ENCODE data around the gene ASTL.

ASTL gene

GRCh38 chr2:96083064-96083939, 55.0 kb downstream of the ASTL start:
- DNase-seq (ENCODE audit: low read depth) = no peak
- H3K4me3 ChIP-seq (ENCODE audit: low read depth, low read length) = no peak overlapping the region
- TF ChIP-seq CTCF (IDR thresholded peaks at IDR 0.05; ENCODE audit: low read depth, low read length) = no peak
- TF ChIP-seq POLR2A (IDR thresholded peaks at IDR 0.05; ENCODE audit: extremely low read depth, insufficient read length) = no peak
- no peak for TF ChIP-seq MYC (IDR thresholded peaks at IDR 0.05; ENCODE audit: low read depth, low read length)
- no peak for TF ChIP-seq MAX (IDR thresholded peaks at IDR 0.05; ENCODE audit: low read depth, low read length)

DNA sequence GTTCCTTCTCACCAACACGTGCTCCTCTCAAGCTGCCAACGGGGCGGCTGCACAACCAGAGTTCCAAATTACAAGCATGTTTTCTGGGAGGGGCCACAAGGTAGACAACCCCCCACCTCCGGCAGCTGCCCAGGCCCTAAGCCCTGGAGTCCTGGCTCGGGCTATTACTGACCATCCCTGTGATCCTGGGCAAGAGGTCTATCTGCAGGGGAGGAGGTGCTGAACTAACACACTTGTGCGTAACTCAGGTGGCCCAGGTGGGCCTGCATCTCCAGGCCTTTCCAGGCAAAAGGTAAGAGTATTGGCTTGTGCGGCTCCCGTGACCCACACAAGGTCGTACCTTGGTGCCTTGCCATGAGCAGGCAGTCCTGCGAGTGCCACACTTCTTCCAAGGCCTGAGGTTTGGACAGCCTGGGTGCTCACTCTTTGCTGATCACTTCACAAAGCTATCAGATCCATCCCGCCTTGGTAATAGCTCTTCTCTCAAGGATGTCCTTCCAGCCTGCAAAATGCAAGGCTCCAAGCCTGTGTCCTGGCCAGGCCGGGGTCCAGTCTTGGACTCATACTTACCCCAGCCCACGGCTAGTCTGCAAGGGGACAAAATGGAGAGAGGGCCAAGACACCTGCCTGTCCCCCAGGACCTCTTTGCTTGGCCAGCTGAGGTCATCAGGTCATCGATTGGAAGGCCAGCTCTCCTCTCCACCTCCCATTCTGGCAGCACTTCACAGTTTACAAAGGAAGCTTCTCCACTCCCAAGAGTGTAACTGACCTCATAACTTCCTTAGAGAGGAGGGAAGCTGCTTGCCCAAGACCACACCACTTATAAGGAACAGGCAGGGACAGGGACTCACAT, 55.9 kb downstream of the ASTL start:
- no peak for DNase-seq (ENCODE audit: low read depth)
- H3K4me3 ChIP-seq (ENCODE audit: low read depth, low read length) = no peak overlapping the region
- TF ChIP-seq CTCF (IDR thresholded peaks at IDR 0.05; ENCODE audit: low read depth, low read length) (no peak), MYC (IDR thresholded peaks at IDR 0.05; ENCODE audit: low read depth, low read length) (no peak), POLR2A (IDR thresholded peaks at IDR 0.05; ENCODE audit: extremely low read depth, insufficient read length) (no peak), MAX (IDR thresholded peaks at IDR 0.05; ENCODE audit: low read depth, low read length) (no peak)

DNA sequence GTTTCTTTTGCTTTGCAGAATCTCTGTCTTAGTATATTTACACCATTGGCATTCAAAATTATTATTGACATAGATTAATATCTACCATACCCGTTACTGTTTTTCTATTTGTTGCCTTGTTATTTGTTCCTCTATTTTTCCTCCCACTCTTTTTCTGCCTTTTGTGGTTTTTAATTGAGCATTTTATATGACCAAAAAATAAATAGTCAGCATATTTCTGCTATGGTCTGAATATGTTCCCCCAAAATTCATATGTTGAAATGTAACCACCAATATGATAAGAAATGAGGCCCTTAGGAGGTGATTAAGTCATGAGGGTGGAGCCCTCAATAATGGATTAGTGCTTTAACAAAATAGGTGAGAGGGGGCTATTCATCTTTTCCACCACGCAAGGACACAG, 57.3 kb downstream of the ASTL start:
- no peak overlapping the region for H3K4me3 ChIP-seq (ENCODE audit: low read depth, low read length)
- no peak for TF ChIP-seq POLR2A (IDR thresholded peaks at IDR 0.05; ENCODE audit: extremely low read depth, insufficient read length)
- no peak for TF ChIP-seq MAX (IDR thresholded peaks at IDR 0.05; ENCODE audit: low read depth, low read length)
- TF ChIP-seq MYC (IDR thresholded peaks at IDR 0.05; ENCODE audit: low read depth, low read length) = no peak
- TF ChIP-seq CTCF (IDR thresholded peaks at IDR 0.05; ENCODE audit: low read depth, low read length) = no peak
- DNase-seq (ENCODE audit: low read depth) = no peak

DNA sequence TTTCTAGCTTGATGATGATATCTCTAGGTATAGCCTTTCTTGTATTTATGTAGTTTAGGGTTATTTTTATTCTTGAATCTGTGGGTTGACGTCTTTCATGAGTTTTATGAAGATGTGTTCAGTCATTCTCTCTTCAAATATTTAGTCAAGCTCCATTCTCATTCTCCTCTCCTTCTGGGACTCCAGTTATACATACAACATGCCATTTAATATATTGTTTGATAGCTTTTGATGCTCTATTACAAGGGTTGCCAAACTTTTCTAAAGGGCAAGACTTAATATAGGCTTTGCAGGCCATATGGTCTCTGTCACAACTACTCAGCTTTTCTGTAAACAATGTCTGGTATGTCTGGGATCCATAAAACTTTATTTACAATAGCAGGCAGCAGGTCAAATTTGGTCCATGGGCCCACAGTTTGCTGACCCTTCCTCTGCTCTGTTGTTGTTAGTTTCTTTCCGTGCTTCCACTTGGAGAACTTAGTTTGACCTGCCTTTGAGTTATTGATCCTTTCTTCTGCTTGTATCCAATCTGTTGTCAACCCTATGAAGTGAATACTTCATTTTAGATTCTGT, 63.0 kb downstream of the ASTL start:
- TF ChIP-seq MYC (IDR thresholded peaks at IDR 0.05; ENCODE audit: low read depth, low read length) (no peak), POLR2A (IDR thresholded peaks at IDR 0.05; ENCODE audit: extremely low read depth, insufficient read length) (no peak), MAX (IDR thresholded peaks at IDR 0.05; ENCODE audit: low read depth, low read length) (no peak), CTCF (IDR thresholded peaks at IDR 0.05; ENCODE audit: low read depth, low read length) (no peak)
- DNase-seq (ENCODE audit: low read depth) = no peak
- no peak overlapping the region for H3K4me3 ChIP-seq (ENCODE audit: low read depth, low read length)

DNA sequence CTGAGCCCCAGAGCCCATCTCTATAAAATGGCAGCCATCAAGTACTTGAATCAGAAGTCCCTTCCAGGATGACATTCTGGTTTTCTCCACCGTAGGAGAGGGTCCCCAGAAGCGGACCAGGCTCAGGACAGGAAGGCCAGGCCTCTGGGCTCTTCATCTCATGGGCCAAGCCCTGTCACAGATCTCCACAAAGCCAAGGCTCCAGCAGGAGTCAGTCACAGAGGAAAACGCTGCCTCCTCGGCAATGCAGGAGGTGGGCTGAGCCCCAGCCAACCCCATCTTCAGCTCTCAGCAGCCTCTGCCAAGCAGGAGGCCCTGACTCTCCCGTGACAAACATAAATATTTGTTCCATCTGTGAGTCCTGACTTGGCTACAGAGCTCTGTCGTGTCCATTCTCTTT, 64.1 kb downstream of the ASTL start:
- DNase-seq (ENCODE audit: low read depth) = no peak
- H3K4me3 ChIP-seq (ENCODE audit: low read depth, low read length) = no peak overlapping the region

More for the DNA sequence above, 64.1 kb downstream of the ASTL start:
- TF ChIP-seq CTCF (IDR thresholded peaks at IDR 0.05; ENCODE audit: low read depth, low read length) (no peak), MAX (IDR thresholded peaks at IDR 0.05; ENCODE audit: low read depth, low read length) (no peak), MYC (IDR thresholded peaks at IDR 0.05; ENCODE audit: low read depth, low read length) (no peak), POLR2A (IDR thresholded peaks at IDR 0.05; ENCODE audit: extremely low read depth, insufficient read length) (no peak)

Data from NB4 (cell line).